Kidney (tissue), 14 donors: Measurements from ENCODE around the gene GBA2. TPM values are rescaled to one million over a fixed set of nuclear protein-coding genes. Genes with fewer than 3 reads are reported as not detected.
A peak's percentile ranks its signal among the peaks of the same experiment; 100 is the strongest.

Source experiments
- DNase-seq, 5 donors: peaks; one replicate each; pipeline ENCODE4 v3.0.0-alpha.2; 2013 to 2020
- FAIRE-seq: peaks from 2 replicates; lab custom pipeline; 2012; peaks lifted over from hg19 to GRCh38; lab: Jason Lieb, UNC
- H3K27ac ChIP-seq, 2 donors: one replicate each; pipeline ENCODE4 v1.7.0; 2013; ENCODE audit warnings: low read depth in 2 of 2, low read length in 2 of 2, inconsistent platforms in 1 of 2
- H3K27me3 ChIP-seq: one replicate; pipeline ENCODE4 v1.7.1; 2013; ENCODE audit warnings: low read length, inconsistent platforms; ENCODE audit not compliant: control insufficient read depth, insufficient read depth
- H3K36me3 ChIP-seq, 3 donors: one replicate each; pipeline versions ENCODE4 v1.7.0 to v1.7.1; 2013; ENCODE audit warnings: low read length in 3 of 3, control low read depth in 1 of 3, inconsistent platforms in 1 of 3; ENCODE audit not compliant: insufficient read depth in 3 of 3, control insufficient read depth in 2 of 3
- H3K4me1 ChIP-seq, 3 donors: one replicate each; pipeline versions ENCODE4 v1.7.0 to v1.7.1; 2013; ENCODE audit warnings: low read length in 3 of 3, inconsistent platforms in 1 of 3, low read depth in 1 of 3; ENCODE audit not compliant: control insufficient read depth in 2 of 3, insufficient read depth in 2 of 3
- H3K4me3 ChIP-seq, 3 donors: one replicate each; pipeline versions ENCODE4 v1.7.0 to v1.8.1; 2013; ENCODE audit warnings: low read length in 3 of 3, control low read depth in 1 of 3, inconsistent platforms in 1 of 3
- H3K9ac ChIP-seq, 3 donors: one replicate each; pipeline versions ENCODE4 v1.7.0 to v1.7.1; 2013; ENCODE audit warnings: low read length in 3 of 3, control low read depth in 1 of 3, inconsistent platforms in 1 of 3
- H3K9me3 ChIP-seq, 3 donors: one replicate each; pipeline versions ENCODE4 v1.7.0 to v1.7.1; 2013; ENCODE audit warnings: low read length in 3 of 3, control low read depth in 1 of 3, inconsistent platforms in 1 of 3; ENCODE audit not compliant: control insufficient read depth in 2 of 3, insufficient read depth in 1 of 3
- intact Hi-C: fragments of 100-400 bp; cut with DNase I; formaldehyde crosslinking; loops from one replicate; pipeline ENCODE4 v1.11.1; 2022
- polyA plus RNA-seq: library from polyadenylated mRNA; stranded (reverse); fragments of 350-450 nt; fragmentation: Illumina TruSeq; extraction: RNeasy Lipid Tissue Mini Kit (QIAGEN cat#74804); gene quantifications from one replicate; pipeline ENCODE4 v1.2.3, GENCODE V29; 2014; ENCODE audit warnings: low read depth, low replicate concordance; ENCODE audit not compliant: insufficient read depth
- total RNA-seq: library from RNA; stranded (reverse); fragmentation: NEBNext Ultra II Directional; extraction: Animal tissue kit (Norgen Biotek cat#: 25700); gene quantifications from one replicate; pipeline ENCODE4 v1.2.1, GENCODE V29; 2021
- TF ChIP-seq, protein P1 (sequence below): IDR thresholded peaks from 3 replicates; pipeline ENCODE4 v1.5.1; 2012; ENCODE audit warnings: mild to moderate bottlenecking, moderate library complexity, borderline replicate concordance; ENCODE audit not compliant: insufficient read depth; ENCODE audit errors: extremely low read depth
- donor health status: control.
- donor health status: control.
- donor health status: control.
- donor health status: control.
- donor health status: control.
- donor health status: DM: yes; HTN: yes; CAD: no.
- donor health status: Normal renal cell carcinoma (clear cell type).

The GBA2 gene
- total and polyA plus RNA-seq, 2 donors from 2014 or later: 83.2 to 93.2 TPM

DNA sequence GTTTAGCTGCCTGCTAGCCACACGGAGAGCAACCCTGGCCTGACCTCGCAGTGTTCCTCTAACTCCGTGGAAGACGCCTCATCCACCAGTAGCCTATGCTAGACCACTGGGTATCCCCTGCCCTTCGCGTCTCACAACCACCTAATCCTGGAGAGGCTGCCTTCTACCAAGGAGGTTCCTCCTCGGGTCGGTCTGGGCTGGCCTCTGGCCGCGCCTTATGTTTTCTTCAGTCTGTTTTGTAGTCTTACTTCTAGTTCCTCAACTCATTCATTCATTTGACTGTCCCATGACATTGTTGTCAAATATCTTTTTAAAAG, 57.7 kb downstream of the GBA2 start:
- H3K9me3 ChIP-seq: no peaks in the 10 kb centered on the region
- H3K27ac ChIP-seq: peak overlapping the region; percentile 85 to 95
- DNase-seq (no peak), FAIRE-seq (no peak)
- peak overlapping the region; percentile 20 to 61 (median 55) for H3K9ac ChIP-seq
- intact Hi-C loops: no loop called here
- TF ChIP-seq, protein P1, sequence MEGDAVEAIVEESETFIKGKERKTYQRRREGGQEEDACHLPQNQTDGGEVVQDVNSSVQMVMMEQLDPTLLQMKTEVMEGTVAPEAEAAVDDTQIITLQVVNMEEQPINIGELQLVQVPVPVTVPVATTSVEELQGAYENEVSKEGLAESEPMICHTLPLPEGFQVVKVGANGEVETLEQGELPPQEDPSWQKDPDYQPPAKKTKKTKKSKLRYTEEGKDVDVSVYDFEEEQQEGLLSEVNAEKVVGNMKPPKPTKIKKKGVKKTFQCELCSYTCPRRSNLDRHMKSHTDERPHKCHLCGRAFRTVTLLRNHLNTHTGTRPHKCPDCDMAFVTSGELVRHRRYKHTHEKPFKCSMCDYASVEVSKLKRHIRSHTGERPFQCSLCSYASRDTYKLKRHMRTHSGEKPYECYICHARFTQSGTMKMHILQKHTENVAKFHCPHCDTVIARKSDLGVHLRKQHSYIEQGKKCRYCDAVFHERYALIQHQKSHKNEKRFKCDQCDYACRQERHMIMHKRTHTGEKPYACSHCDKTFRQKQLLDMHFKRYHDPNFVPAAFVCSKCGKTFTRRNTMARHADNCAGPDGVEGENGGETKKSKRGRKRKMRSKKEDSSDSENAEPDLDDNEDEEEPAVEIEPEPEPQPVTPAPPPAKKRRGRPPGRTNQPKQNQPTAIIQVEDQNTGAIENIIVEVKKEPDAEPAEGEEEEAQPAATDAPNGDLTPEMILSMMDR: no peak
- H3K4me3 ChIP-seq: peak overlapping the region; percentile 56 to 74 (median 66)
- no peaks in the 10 kb centered on the region for H3K27me3 ChIP-seq
- H3K36me3 ChIP-seq: no peaks in the 10 kb centered on the region
- peaks cover 0 to 5% (median 0%) of the 10 kb centered on the region in 3 donors for H3K4me1 ChIP-seq

DNA sequence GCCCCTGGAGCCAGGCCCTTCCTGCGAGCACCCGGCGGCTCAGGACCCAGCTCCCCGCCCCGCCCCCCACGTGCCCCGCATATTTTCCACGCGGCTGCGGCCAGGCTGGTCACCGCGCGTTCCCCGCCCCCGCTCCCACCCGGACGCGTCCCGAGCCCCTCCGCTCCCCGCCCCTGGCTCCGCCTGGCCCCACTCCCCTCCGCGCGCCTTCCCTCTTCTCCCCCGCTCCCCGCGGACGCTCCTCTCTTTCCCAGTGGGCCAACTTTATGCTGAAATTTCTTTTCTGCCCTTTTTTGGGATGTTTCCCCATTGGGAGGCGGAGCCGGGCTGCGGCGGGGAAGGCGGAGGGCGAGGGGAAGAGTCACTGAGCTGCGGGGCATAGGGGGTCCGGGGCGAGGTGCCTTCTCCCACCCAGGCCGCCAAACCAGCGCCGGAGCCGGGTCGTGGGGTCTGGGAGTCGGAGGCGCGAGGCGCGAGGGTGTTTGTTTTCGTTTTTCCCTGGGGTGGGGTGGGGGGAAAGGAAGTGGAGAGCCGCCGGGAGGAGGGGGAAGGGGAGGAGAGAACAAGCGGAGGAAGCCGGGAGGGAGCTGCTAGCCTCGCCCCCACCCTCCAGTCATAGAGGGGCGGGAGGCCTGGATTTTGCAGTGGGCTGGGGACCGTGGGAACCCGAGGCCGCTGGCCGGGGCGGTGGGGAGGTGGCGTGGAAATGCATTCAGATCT, 58.3 kb downstream of the GBA2 start:
- Histone ChIP-seq H3K4me1 (peaks cover 0 to 4% (median 0%) of the 10 kb centered on the region in 3 donors), H3K27ac (peak overlapping the region; percentile 85 to 95), H3K9me3 (no peaks in the 10 kb centered on the region), H3K4me3 (peak overlapping the region; percentile 56 to 74 (median 66)), H3K9ac (peak overlapping the region; percentile 48 to 69 (median 61)), H3K27me3 (no peaks in the 10 kb centered on the region), H3K36me3 (no peaks in the 10 kb centered on the region)
- TF ChIP-seq, protein P1: no peak
- intact Hi-C loops: no loop called here
- FAIRE-seq (no peak), DNase-seq (peak; percentile 69 to 95 (median 84))

DNA sequence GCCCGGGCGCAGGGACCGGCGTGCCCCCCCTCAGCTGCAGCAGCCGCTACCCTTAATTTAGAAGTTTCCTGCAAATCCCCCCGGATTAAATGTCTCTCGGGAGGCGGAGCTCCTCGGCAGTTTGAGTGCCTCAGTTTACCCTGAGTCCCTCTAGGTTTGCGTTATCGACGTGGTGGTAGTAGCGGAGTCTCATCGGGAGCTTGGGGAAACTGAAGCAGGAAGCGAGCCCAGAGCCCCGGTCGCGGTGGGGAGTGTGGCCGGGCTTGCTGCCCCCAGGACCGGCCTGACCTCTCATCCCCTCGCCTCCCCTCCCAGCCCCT, 58.8 kb downstream of the GBA2 start:
- Histone ChIP-seq H3K9ac (peak overlapping the region; percentile 10 to 69 (median 55)), H3K36me3 (peaks cover 0 to 1% (median 0%) of the 10 kb centered on the region in 3 donors), H3K27me3 (no peaks in the 10 kb centered on the region), H3K4me1 (peaks cover 0 to 5% (median 0%) of the 10 kb centered on the region in 3 donors), H3K9me3 (no peaks in the 10 kb centered on the region), H3K27ac (peak overlapping the region; percentile 85), H3K4me3 (peak overlapping the region; percentile 44 to 74 (median 45))
- intact Hi-C loops: no loop called here
- DNase-seq (peak in 1 of 5 donors; percentile 49), FAIRE-seq (no peak)
- TF ChIP-seq, protein P1: no peak
